Keratinocyte (primary cell): ENCODE data around the gene TNS3. TPM values are rescaled to one million over a fixed set of nuclear protein-coding genes. Genes with fewer than 3 reads are reported as not detected.

Experiments used
- DNase-seq: peaks from one replicate; pipeline ENCODE4 v3.0.0-alpha.2; 2011; ENCODE audit warnings: low read depth, missing footprints, low spot score
- FAIRE-seq: peaks from 2 replicates; lab custom pipeline; 2011; peaks lifted over from hg19 to GRCh38; lab: Jason Lieb, UNC
- H2AFZ ChIP-seq: 2 replicates; pipeline ENCODE4 v1.6.0; 2012; ENCODE audit warnings: low read length, control low read depth, inconsistent platforms; ENCODE audit not compliant: control insufficient read depth
- H3K27ac ChIP-seq: 2 replicates; pipeline ENCODE4 v1.5.1; 2011; ENCODE audit warnings: low read length; ENCODE audit not compliant: control insufficient read depth, insufficient read depth
- H3K27me3 ChIP-seq: 3 replicates; pipeline ENCODE4 v1.6.0; 2011; ENCODE audit warnings: low read length; ENCODE audit not compliant: control insufficient read depth, insufficient read depth; ENCODE audit errors: extremely low read depth
- H3K36me3 ChIP-seq, 2 experiments: 2 replicates in 1 of 2; 3 replicates in 1 of 2; pipeline ENCODE4 v1.5.1; 2011; ENCODE audit warnings: low read length in 2 of 2, mild to moderate bottlenecking in 1 of 2; ENCODE audit not compliant: control insufficient read depth in 2 of 2, insufficient read depth in 2 of 2; ENCODE audit errors: extremely low read depth in 1 of 2
- H3K4me1 ChIP-seq: 3 replicates; pipeline ENCODE4 v1.5.1; 2011; ENCODE audit warnings: low read length; ENCODE audit not compliant: control insufficient read depth, insufficient read depth; ENCODE audit errors: extremely low read depth
- H3K4me2 ChIP-seq: 3 replicates; pipeline ENCODE4 v1.6.0; 2011; ENCODE audit warnings: low read depth, low read length; ENCODE audit not compliant: control insufficient read depth, insufficient read depth; ENCODE audit errors: extremely low read depth
- H3K4me3 ChIP-seq, 3 experiments: fragments of 200-600 bp in 1 of 3; sonication (generic) in 1 of 3; 2 replicates in 2 of 3; 3 replicates in 1 of 3; pipeline ENCODE4 v1.5.1; 2011 to 2016; ENCODE audit warnings: low read length in 3 of 3, mild to moderate bottlenecking in 3 of 3, control low read depth in 2 of 3, inconsistent platforms in 1 of 3, low read depth in 1 of 3, mixed read lengths in 1 of 3, mixed run types in 1 of 3, moderate library complexity in 1 of 3; ENCODE audit not compliant: control insufficient read depth in 2 of 3, insufficient read depth in 2 of 3; ENCODE audit errors: extremely low read depth in 1 of 3
- H3K79me2 ChIP-seq: 2 replicates; pipeline ENCODE4 v1.6.0; 2012; ENCODE audit warnings: low read length; ENCODE audit not compliant: control insufficient read depth, insufficient read depth
- H3K9ac ChIP-seq: 3 replicates; pipeline ENCODE4 v1.6.0; 2011; ENCODE audit warnings: low read length; ENCODE audit not compliant: control insufficient read depth, insufficient read depth; ENCODE audit errors: extremely low read depth
- H3K9me1 ChIP-seq: 3 replicates; pipeline ENCODE4 v1.6.0; 2011; ENCODE audit warnings: low read length; ENCODE audit not compliant: control insufficient read depth, insufficient read depth; ENCODE audit errors: extremely low read depth
- H3K9me3 ChIP-seq: 2 replicates; pipeline ENCODE4 v1.5.1; 2012; ENCODE audit warnings: low read depth, low read length; ENCODE audit not compliant: control insufficient read depth
- H4K20me1 ChIP-seq: 3 replicates; pipeline ENCODE4 v1.6.0; 2011; ENCODE audit warnings: low read length; ENCODE audit not compliant: control insufficient read depth, insufficient read depth; ENCODE audit errors: extremely low read depth
- CTCF ChIP-seq, 3 experiments: IDR thresholded peaks in 1 of 3; conservative IDR thresholded peaks in 1 of 3; optimal IDR thresholded peaks in 1 of 3; 2 replicates in 2 of 3; 3 replicates in 1 of 3; pipeline versions ENCODE3 to v1.5.1; 2011; ENCODE audit warnings: low read length in 3 of 3, mild to moderate bottlenecking in 3 of 3, moderate library complexity in 2 of 3, control low read depth in 1 of 3, inconsistent platforms in 1 of 3; ENCODE audit not compliant: insufficient read depth in 2 of 3; ENCODE audit errors: extremely low read depth in 1 of 3
- EZH2 ChIP-seq: IDR thresholded peaks from one replicate; pipeline ENCODE4 v1.6.1; 2012; ENCODE audit warnings: inconsistent platforms, mild to moderate bottlenecking, low read length, moderate library complexity
- dilution Hi-C: fragments of 300-500 bp; cut with MboI; formaldehyde crosslinking; loops from one replicate; pipeline ENCODE4 v1.7.0; 2020; ENCODE audit warnings: low sequenced_read_pairs; ENCODE audit not compliant: extremely low pct_ligation_motif_present
- polyA plus RNA-seq, 5 experiments: library from polyadenylated mRNA; depleted of rRNA in 3 of 5; stranded (reverse) in 3 of 5; stranded (forward) in 1 of 5; unstranded in 1 of 5; fragments of >200 nt; gene quantifications; 1 replicate in 1 of 5; 2 replicates in 3 of 5; 3 replicates in 1 of 5; pipeline versions ENCODE4 v1.2.1 to v1.2.3, GENCODE V29; 2011 to 2012; ENCODE audit warnings: missing spikeins in 2 of 5, low read depth in 1 of 5, low replicate concordance in 1 of 5

Gene TNS3
- polyA plus RNA-seq, 1 donor (not counting 4 experiments of a cell fraction or from before 2014, with no cell fraction given), result 3.9 TPM

DNA sequence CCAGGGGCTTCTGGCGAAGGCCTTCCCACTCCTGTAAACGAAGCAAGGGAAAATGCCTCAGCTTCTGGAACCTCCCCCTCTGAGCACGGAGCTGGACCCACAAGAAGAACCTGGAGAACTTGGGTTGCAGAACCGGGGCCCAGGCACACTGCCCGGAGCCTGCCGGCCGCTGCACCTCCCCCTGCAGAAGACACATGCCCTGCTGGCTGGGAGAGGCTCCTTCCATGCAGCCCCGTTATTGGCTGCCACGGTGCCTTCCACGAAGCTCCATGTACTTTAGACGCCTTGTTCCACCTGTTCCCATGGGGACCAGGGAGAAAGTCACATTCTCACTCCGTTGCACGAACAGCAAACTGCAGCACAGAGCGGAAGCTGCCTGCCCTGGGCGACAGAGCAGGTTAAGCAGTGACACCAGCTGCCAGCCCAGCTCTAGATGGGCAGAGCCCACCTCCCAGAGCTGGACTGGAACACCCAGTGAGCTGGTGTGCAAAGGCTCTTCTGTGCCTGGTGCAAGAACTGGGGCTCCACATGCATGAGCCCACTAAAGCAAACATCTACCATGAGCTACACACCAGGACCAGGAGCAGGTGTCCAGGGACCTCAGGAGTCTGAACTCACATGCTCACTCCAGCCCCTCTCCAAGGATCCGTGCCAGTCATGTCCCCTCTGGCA is 70.1 kb downstream of the TNS3 start:
- Histone ChIP-seq H2AFZ (no peak overlapping the region), H3K27ac (no peak overlapping the region), H3K9ac (no peak overlapping the region), H3K9me3 (no peaks in the 10 kb centered on the region), H3K4me3 (no peak overlapping the region), H3K9me1 (no peaks in the 10 kb centered on the region), H3K27me3 (no peaks in the 10 kb centered on the region), H3K4me1 (no peaks in the 10 kb centered on the region), H3K4me2 (no peak overlapping the region), H3K79me2 (no peaks in the 10 kb centered on the region), H4K20me1 (no peaks in the 10 kb centered on the region), H3K36me3 (no peaks in the 10 kb centered on the region)
- TF ChIP-seq CTCF (optimal IDR thresholded peaks at IDR 0.05 in 1 of 3, IDR thresholded peaks at IDR 0.05 in 1 of 3, conservative IDR thresholded peaks at IDR 0.05 in 1 of 3; ENCODE audit: extremely low read depth in 1 of 3, insufficient read depth in 2 of 3, low read length in 3 of 3) (no peak), EZH2 (no peak)
- FAIRE-seq (no peak), DNase-seq (no peak)
- dilution Hi-C loops, result no loop called here

GRCh38 chr7:47510786-47511185 is 71.1 kb downstream of the TNS3 start:
- Histone ChIP-seq H3K9ac (no peak overlapping the region), H3K4me3 (no peak overlapping the region), H3K27me3 (no peaks in the 10 kb centered on the region), H3K79me2 (no peaks in the 10 kb centered on the region), H3K4me1 (no peaks in the 10 kb centered on the region), H3K36me3 (no peaks in the 10 kb centered on the region), H3K9me3 (no peaks in the 10 kb centered on the region), H3K27ac (no peak overlapping the region), H3K9me1 (no peaks in the 10 kb centered on the region), H4K20me1 (no peaks in the 10 kb centered on the region), H2AFZ (no peak overlapping the region), H3K4me2 (no peak overlapping the region)
- dilution Hi-C loops, result no loop called here
- DNase-seq (no peak), FAIRE-seq (no peak)
- no peak for TF ChIP-seq CTCF (optimal IDR thresholded peaks at IDR 0.05 in 1 of 3, IDR thresholded peaks at IDR 0.05 in 1 of 3, conservative IDR thresholded peaks at IDR 0.05 in 1 of 3; ENCODE audit: extremely low read depth in 1 of 3, insufficient read depth in 2 of 3, low read length in 3 of 3)
- TF ChIP-seq EZH2, result no peak
